DLD1 (cell line): Measurements from ENCODE around the gene RRAGA.
"Not testable (repeated sequence)": the region's sequence is repeated elsewhere in the genome, so short reads cannot be mapped to it uniquely, and the experiment has no call there.

Source experiments
- in situ Hi-C: cut with HindIII; loops from 2 replicates; pipeline ENCODE4 v1.10.0; 2017; ENCODE audit warnings: low sequenced_read_pairs

Gene RRAGA

GRCh38 chr9:19085295-19085694 lies 36.1 kb downstream of the RRAGA start:
- in situ Hi-C loops = no loop called here

DNA sequence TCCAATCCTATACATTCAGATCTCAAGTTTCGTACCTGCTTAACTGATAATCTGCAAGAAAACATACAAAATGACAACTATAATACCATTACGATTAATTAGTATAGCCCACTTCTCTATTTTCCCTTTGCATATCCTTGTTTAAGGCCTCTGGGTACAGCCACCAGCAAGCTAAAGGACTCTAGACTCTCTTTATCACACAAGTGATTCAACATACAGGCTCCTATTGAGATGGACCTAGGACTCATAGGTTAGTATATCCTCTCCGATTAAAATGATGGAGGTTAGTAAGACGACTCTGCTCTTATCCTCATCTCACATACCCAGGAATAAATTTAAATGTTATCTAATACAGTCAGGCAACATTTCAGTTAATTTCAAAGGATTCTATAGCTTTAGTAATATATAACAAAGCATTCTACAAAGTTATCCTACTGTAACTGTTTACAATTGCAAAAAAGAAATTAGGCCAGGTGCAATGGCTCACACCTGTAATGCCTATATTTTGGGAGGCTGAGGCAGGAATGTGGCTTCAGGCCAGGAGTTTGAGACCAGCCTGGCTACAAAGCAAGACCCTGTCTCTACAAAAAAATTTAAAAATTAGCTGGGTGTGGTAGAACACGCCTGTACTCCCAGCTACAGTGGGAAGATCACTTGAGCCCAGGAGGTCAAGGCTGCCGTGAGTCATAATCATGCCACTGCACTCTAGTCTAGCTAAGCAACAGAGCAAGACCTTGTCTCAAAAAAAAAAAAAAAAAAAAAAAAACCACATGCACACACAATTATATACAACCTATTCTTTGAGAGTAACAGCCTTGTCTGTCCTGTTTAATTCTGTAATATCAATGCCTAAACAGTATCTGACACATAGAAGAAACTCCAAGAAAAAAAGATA lies 38.1 kb downstream of the RRAGA start:
- in situ Hi-C loops = no loop called here

DNA sequence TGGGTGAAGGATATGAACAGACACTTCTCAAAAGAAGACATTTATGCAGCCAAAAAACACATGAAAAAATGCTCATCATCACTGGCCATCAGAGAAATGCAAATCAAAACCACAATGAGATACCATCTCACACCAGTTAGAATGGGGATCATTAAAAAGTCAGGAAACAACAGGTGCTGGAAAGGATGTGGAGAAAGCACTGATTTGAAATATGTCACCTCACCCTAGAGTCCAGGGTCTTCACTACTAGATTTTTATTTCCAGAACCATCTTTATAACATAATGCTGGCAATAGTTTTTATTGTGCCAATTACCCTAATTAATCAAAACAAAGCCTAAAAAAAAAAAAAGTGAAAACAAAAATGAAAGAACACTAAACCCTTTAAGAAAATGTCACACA lies 48.2 kb downstream of the RRAGA start:
- in situ Hi-C loops = not testable (repeated sequence)
